GM23338 (cell line): ENCODE measurements around the gene OR52E2. TPM values are rescaled to one million over a fixed set of nuclear protein-coding genes. Genes with fewer than 3 reads are reported as not detected.

ENCODE experiments used
- ATAC-seq: fragments of 200-7000 bp; cut with Tn5 transposase; 3 replicates; pipeline ENCODE4 v1.9.1; 2020
- DNase-seq: peaks from one replicate; pipeline ENCODE4 v3.0.0-alpha.2; 2015; ENCODE audit warnings: low spot score
- H2AFZ ChIP-seq: fragments of 200-600 bp; sonication (generic); 2 replicates; pipeline ENCODE4 v1.8.0; 2016; ENCODE audit warnings: antibody characterized with exemption, mild to moderate bottlenecking, moderate library complexity
- H3F3A ChIP-seq: fragments of 200-600 bp; sonication (generic); replicated peaks from 2 replicates; pipeline ENCODE4 v1.8.0; 2017; ENCODE audit warnings: antibody characterized with exemption, mixed run types, low read depth
- H3K27ac ChIP-seq: fragments of 200-600 bp; sonication (generic); 2 replicates; pipeline ENCODE4 v1.6.1; 2016; ENCODE audit warnings: low read depth
- H3K27me3 ChIP-seq: fragments of 200-600 bp; sonication (generic); 2 replicates; pipeline ENCODE4 v1.8.0; 2016; ENCODE audit warnings: mild to moderate bottlenecking, mixed run types, moderate library complexity; ENCODE audit not compliant: insufficient read depth
- H3K36me3 ChIP-seq: fragments of 200-600 bp; sonication (generic); 2 replicates; pipeline ENCODE4 v1.8.0; 2016; ENCODE audit warnings: mild to moderate bottlenecking; ENCODE audit not compliant: insufficient read depth
- H3K4me1 ChIP-seq: fragments of 200-600 bp; sonication (generic); 2 replicates; pipeline ENCODE4 v1.8.0; 2016; ENCODE audit warnings: mild to moderate bottlenecking, moderate library complexity; ENCODE audit not compliant: insufficient read depth
- H3K4me2 ChIP-seq: fragments of 200-600 bp; sonication (generic); 2 replicates; pipeline ENCODE4 v1.7.1; 2017; ENCODE audit warnings: mixed run types
- H3K4me3 ChIP-seq: fragments of 200-600 bp; sonication (generic); 2 replicates; pipeline ENCODE4 v1.6.1; 2016; ENCODE audit warnings: mixed run types
- H3K79me2 ChIP-seq: fragments of 200-600 bp; sonication (generic); replicated peaks from 2 replicates; pipeline ENCODE4 v1.8.0; 2017; ENCODE audit warnings: mild to moderate bottlenecking; ENCODE audit not compliant: insufficient read depth
- H3K9me2 ChIP-seq: fragments of 200-600 bp; sonication (generic); 2 replicates; pipeline ENCODE4 v1.8.0; 2017; ENCODE audit not compliant: insufficient read depth
- H4K20me1 ChIP-seq: fragments of 200-600 bp; sonication (generic); replicated peaks from 2 replicates; pipeline ENCODE4 v1.8.0; 2017; ENCODE audit warnings: mild to moderate bottlenecking; ENCODE audit not compliant: insufficient read depth
- H3K27ac Mint-ChIP-seq: 2 replicates; pipeline ENCODE4 v1.8.0; 2020; ENCODE audit warnings: inconsistent platforms, mild to moderate bottlenecking, moderate library complexity, mixed read lengths
- H3K27me3 Mint-ChIP-seq: 3 replicates; pipeline ENCODE4 v1.8.0; 2022; ENCODE audit warnings: low read depth, mild to moderate bottlenecking, moderate library complexity, mixed read lengths, inconsistent platforms; ENCODE audit not compliant: insufficient read depth, poor library complexity
- H3K36me3 Mint-ChIP-seq: 3 replicates; pipeline ENCODE4 v1.8.0; 2021; ENCODE audit warnings: low read depth, mild to moderate bottlenecking, inconsistent platforms, moderate library complexity, mixed read lengths
- H3K4me1 Mint-ChIP-seq: 3 replicates; pipeline ENCODE4 v1.8.0; 2020; ENCODE audit warnings: mild to moderate bottlenecking, inconsistent platforms, mixed read lengths
- H3K4me3 Mint-ChIP-seq: 3 replicates; pipeline ENCODE4 v1.8.0; 2021; ENCODE audit warnings: moderate library complexity, mild to moderate bottlenecking, inconsistent platforms, mixed read lengths
- H3K9me3 Mint-ChIP-seq: 3 replicates; pipeline ENCODE4 v1.8.0; 2020; ENCODE audit warnings: moderate library complexity, mild to moderate bottlenecking, inconsistent platforms, mixed read lengths
- CREB1 ChIP-seq: fragments of 250-450 bp; sonication (Bioruptor Pico); IDR thresholded peaks from 2 replicates; pipeline ENCODE4 v1.5.0; 2020; ENCODE audit warnings: low read depth, mild to moderate bottlenecking, moderate library complexity
- EZH2 ChIP-seq: fragments of 200-600 bp; sonication (generic); IDR thresholded peaks from one replicate; pipeline ENCODE4 v1.8.0; 2017; ENCODE audit warnings: antibody characterized with exemption, mild to moderate bottlenecking, low read depth; ENCODE audit not compliant: unreplicated experiment
- EZH2phosphoT487 ChIP-seq: fragments of 200-600 bp; sonication (generic); IDR thresholded peaks from one replicate; pipeline ENCODE4 v1.8.1; 2018; ENCODE audit warnings: antibody characterized with exemption; ENCODE audit not compliant: unreplicated experiment
- JUNB ChIP-seq: IDR thresholded peaks from one replicate; pipeline ENCODE4 v1.6.1; 2016; ENCODE audit warnings: antibody characterized with exemption; ENCODE audit not compliant: unreplicated experiment
- POLR2AphosphoS5 ChIP-seq: IDR thresholded peaks from 2 replicates; pipeline ENCODE4 v1.6.1; 2016; ENCODE audit warnings: antibody characterized with exemption, low read depth
- STAT1 ChIP-seq: IDR thresholded peaks from one replicate; pipeline ENCODE4 v1.6.1; 2016; ENCODE audit warnings: antibody characterized with exemption; ENCODE audit not compliant: unreplicated experiment
- ZNF114 ChIP-seq: fragments of 250-450 bp; sonication (Bioruptor Pico); IDR thresholded peaks from 2 replicates; pipeline ENCODE4 v1.5.0; 2020; ENCODE audit warnings: mild to moderate bottlenecking, moderate library complexity
- polyA plus RNA-seq: library from polyadenylated mRNA; unstranded; fragments of >200 nt; fragmentation: Nextera tagmentation; extraction: Ambion mirVana; gene quantifications from 2 replicates; pipeline ENCODE4 v1.2.1, GENCODE V29; 2016
- total RNA-seq: library from RNA; depleted of rRNA; stranded (reverse); fragments of >200 nt; shearing (Covaris generic); gene quantifications from 2 replicates; pipeline ENCODE4 v1.2.3, GENCODE V29; 2014
- TF ChIP-seq, protein P1 (sequence below), 2 experiments: fragments of 200-600 bp in 1 of 2; sonication (generic) in 1 of 2; conservative IDR thresholded peaks; 2 replicates each; pipeline versions ENCODE4 v1.5.1 to v1.6.1; 2016 to 2017; ENCODE audit warnings: antibody characterized with exemption in 2 of 2, low read depth in 2 of 2, mild to moderate bottlenecking in 2 of 2, moderate library complexity in 1 of 2
- TF ChIP-seq, protein P2 (sequence below): IDR thresholded peaks from one replicate; pipeline ENCODE4 v1.6.1; 2018; ENCODE audit warnings: antibody characterized with exemption; ENCODE audit not compliant: unreplicated experiment
- TF ChIP-seq, protein P3 (sequence below): fragments of 250-450 bp; sonication (Bioruptor Pico); IDR thresholded peaks from 2 replicates; pipeline ENCODE4 v1.5.0; 2020; ENCODE audit warnings: mild to moderate bottlenecking, moderate library complexity
- TF ChIP-seq, protein P4 (sequence below): IDR thresholded peaks from 2 replicates; pipeline ENCODE4 v1.6.1; 2016; ENCODE audit warnings: antibody characterized with exemption

OR52E2 gene
- total and polyA plus RNA-seq, 2 experiments from 2014 or later, result not detected

DNA sequence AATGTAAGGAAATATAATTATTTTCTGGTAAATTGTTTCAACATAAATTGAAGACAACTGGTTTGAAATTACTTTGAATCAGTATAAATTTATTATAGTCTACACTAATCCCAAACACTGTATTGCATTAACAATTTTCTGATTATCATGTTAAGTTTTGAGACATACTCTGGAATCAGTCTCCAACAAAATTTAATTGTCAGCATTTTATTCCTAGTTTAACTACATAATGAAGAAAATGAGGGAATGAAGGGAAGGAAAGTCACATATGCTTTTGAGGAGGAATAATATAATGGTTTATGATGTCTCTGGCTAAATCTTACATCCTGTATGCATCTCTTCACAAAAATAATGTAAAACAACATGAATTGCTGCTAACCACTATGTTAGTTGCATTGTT is 24.2 kb upstream of the OR52E2 start:
- no peaks in the 10 kb centered on the region for H3K27me3 Mint-ChIP-seq

More for the DNA sequence above, 24.2 kb upstream of the OR52E2 start:
- Histone ChIP-seq H3F3A (no peaks in the 10 kb centered on the region), H4K20me1 (no peaks in the 10 kb centered on the region), H3K36me3 (no peaks in the 10 kb centered on the region), H3K27ac (no peak overlapping the region), H3K4me3 (no peak overlapping the region), H3K9me2 (0 out of 2 replicates have a peak, but pooled peaks cover 3% of the 10 kb centered on the region), H3K79me2 (no peaks in the 10 kb centered on the region), H3K27me3 (no peaks in the 10 kb centered on the region), H3K4me2 (no peak overlapping the region), H3K4me1 (no peaks in the 10 kb centered on the region), H2AFZ (no peak overlapping the region)
- no peaks in the 10 kb centered on the region for H3K9me3 Mint-ChIP-seq
- ATAC-seq (no peak), DNase-seq (no peak)
- no peak overlapping the region for H3K4me3 Mint-ChIP-seq
- H3K27ac Mint-ChIP-seq, result no peak overlapping the region
- no peak for TF ChIP-seq EZH2
- TF ChIP-seq STAT1, result no peak
- no peak for TF ChIP-seq CREB1
- TF ChIP-seq EZH2phosphoT487, result no peak
- TF ChIP-seq POLR2AphosphoS5, result no peak
- no peak for TF ChIP-seq ZNF114 (CRISPR knock-in tag)
- TF ChIP-seq, protein P1, sequence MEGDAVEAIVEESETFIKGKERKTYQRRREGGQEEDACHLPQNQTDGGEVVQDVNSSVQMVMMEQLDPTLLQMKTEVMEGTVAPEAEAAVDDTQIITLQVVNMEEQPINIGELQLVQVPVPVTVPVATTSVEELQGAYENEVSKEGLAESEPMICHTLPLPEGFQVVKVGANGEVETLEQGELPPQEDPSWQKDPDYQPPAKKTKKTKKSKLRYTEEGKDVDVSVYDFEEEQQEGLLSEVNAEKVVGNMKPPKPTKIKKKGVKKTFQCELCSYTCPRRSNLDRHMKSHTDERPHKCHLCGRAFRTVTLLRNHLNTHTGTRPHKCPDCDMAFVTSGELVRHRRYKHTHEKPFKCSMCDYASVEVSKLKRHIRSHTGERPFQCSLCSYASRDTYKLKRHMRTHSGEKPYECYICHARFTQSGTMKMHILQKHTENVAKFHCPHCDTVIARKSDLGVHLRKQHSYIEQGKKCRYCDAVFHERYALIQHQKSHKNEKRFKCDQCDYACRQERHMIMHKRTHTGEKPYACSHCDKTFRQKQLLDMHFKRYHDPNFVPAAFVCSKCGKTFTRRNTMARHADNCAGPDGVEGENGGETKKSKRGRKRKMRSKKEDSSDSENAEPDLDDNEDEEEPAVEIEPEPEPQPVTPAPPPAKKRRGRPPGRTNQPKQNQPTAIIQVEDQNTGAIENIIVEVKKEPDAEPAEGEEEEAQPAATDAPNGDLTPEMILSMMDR (conservative IDR thresholded peaks at IDR 0.05; ENCODE audit: low read depth in 2 of 2), result no peak
- TF ChIP-seq, protein P2, sequence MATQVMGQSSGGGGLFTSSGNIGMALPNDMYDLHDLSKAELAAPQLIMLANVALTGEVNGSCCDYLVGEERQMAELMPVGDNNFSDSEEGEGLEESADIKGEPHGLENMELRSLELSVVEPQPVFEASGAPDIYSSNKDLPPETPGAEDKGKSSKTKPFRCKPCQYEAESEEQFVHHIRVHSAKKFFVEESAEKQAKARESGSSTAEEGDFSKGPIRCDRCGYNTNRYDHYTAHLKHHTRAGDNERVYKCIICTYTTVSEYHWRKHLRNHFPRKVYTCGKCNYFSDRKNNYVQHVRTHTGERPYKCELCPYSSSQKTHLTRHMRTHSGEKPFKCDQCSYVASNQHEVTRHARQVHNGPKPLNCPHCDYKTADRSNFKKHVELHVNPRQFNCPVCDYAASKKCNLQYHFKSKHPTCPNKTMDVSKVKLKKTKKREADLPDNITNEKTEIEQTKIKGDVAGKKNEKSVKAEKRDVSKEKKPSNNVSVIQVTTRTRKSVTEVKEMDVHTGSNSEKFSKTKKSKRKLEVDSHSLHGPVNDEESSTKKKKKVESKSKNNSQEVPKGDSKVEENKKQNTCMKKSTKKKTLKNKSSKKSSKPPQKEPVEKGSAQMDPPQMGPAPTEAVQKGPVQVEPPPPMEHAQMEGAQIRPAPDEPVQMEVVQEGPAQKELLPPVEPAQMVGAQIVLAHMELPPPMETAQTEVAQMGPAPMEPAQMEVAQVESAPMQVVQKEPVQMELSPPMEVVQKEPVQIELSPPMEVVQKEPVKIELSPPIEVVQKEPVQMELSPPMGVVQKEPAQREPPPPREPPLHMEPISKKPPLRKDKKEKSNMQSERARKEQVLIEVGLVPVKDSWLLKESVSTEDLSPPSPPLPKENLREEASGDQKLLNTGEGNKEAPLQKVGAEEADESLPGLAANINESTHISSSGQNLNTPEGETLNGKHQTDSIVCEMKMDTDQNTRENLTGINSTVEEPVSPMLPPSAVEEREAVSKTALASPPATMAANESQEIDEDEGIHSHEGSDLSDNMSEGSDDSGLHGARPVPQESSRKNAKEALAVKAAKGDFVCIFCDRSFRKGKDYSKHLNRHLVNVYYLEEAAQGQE, result no peak
- TF ChIP-seq, protein P3, sequence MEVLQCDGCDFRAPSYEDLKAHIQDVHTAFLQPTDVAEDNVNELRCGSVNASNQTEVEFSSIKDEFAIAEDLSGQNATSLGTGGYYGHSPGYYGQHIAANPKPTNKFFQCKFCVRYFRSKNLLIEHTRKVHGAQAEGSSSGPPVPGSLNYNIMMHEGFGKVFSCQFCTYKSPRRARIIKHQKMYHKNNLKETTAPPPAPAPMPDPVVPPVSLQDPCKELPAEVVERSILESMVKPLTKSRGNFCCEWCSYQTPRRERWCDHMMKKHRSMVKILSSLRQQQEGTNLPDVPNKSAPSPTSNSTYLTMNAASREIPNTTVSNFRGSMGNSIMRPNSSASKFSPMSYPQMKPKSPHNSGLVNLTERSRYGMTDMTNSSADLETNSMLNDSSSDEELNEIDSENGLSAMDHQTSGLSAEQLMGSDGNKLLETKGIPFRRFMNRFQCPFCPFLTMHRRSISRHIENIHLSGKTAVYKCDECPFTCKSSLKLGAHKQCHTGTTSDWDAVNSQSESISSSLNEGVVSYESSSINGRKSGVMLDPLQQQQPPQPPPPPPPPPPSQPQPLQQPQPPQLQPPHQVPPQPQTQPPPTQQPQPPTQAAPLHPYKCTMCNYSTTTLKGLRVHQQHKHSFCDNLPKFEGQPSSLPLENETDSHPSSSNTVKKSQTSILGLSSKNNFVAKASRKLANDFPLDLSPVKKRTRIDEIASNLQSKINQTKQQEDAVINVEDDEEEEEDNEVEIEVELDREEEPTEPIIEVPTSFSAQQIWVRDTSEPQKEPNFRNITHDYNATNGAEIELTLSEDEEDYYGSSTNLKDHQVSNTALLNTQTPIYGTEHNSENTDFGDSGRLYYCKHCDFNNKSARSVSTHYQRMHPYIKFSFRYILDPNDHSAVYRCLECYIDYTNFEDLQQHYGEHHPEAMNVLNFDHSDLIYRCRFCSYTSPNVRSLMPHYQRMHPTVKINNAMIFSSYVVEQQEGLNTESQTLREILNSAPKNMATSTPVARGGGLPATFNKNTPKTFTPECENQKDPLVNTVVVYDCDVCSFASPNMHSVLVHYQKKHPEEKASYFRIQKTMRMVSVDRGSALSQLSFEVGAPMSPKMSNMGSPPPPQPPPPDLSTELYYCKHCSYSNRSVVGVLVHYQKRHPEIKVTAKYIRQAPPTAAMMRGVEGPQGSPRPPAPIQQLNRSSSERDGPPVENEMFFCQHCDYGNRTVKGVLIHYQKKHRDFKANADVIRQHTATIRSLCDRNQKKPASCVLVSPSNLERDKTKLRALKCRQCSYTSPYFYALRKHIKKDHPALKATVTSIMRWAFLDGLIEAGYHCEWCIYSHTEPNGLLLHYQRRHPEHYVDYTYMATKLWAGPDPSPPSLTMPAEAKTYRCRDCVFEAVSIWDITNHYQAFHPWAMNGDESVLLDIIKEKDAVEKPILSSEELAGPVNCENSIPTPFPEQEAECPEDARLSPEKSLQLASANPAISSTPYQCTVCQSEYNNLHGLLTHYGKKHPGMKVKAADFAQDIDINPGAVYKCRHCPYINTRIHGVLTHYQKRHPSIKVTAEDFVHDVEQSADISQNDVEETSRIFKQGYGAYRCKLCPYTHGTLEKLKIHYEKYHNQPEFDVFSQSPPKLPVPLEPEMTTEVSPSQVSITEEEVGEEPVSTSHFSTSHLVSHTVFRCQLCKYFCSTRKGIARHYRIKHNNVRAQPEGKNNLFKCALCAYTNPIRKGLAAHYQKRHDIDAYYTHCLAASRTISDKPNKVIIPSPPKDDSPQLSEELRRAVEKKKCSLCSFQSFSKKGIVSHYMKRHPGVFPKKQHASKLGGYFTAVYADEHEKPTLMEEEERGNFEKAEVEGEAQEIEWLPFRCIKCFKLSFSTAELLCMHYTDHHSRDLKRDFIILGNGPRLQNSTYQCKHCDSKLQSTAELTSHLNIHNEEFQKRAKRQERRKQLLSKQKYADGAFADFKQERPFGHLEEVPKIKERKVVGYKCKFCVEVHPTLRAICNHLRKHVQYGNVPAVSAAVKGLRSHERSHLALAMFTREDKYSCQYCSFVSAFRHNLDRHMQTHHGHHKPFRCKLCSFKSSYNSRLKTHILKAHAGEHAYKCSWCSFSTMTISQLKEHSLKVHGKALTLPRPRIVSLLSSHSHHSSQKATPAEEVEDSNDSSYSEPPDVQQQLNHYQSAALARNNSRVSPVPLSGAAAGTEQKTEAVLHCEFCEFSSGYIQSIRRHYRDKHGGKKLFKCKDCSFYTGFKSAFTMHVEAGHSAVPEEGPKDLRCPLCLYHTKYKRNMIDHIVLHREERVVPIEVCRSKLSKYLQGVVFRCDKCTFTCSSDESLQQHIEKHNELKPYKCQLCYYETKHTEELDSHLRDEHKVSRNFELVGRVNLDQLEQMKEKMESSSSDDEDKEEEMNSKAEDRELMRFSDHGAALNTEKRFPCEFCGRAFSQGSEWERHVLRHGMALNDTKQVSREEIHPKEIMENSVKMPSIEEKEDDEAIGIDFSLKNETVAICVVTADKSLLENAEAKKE (CRISPR knock-in tag), result no peak
- TF ChIP-seq JUNB, result no peak
- TF ChIP-seq, protein P4, sequence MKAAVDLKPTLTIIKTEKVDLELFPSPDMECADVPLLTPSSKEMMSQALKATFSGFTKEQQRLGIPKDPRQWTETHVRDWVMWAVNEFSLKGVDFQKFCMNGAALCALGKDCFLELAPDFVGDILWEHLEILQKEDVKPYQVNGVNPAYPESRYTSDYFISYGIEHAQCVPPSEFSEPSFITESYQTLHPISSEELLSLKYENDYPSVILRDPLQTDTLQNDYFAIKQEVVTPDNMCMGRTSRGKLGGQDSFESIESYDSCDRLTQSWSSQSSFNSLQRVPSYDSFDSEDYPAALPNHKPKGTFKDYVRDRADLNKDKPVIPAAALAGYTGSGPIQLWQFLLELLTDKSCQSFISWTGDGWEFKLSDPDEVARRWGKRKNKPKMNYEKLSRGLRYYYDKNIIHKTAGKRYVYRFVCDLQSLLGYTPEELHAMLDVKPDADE, result no peak
- 0 out of 3 replicates have a peak, but pooled peaks cover 2% of the 10 kb centered on the region for H3K4me1 Mint-ChIP-seq
- H3K36me3 Mint-ChIP-seq, result no peaks in the 10 kb centered on the region
